AG04450 (cell line): Measurements from ENCODE around the gene COPG2. TPM values are rescaled to one million over a fixed set of nuclear protein-coding genes. Genes with fewer than 3 reads are reported as not detected.

Experiments
- CTCF ChIA-PET: fragments of 300-600, 350-600 bp; formaldehyde crosslinking; extraction: SDS; loops from one replicate; lab custom pipeline; 2022; ENCODE audit warnings: antibody characterized with exemption, inconsistent platforms; lab: Charles Lee
- POLR2A ChIA-PET: fragments of 350-600 bp; formaldehyde crosslinking; extraction: SDS; loops from one replicate; lab custom pipeline; 2021; ENCODE audit warnings: antibody characterized with exemption, inconsistent platforms; lab: Yijun Ruan, JAX
- DNase-seq: peaks from one replicate; pipeline ENCODE4 v3.0.0-alpha.2; 2011; ENCODE audit warnings: low read depth, low spot score
- H3K27ac ChIP-seq: one replicate; pipeline ENCODE4 v1.5.1; 2012; ENCODE audit warnings: low read depth, low read length, control low read depth
- H3K27me3 ChIP-seq: one replicate; pipeline ENCODE4 v1.6.0; 2012; ENCODE audit warnings: low read length; ENCODE audit not compliant: control insufficient read depth, insufficient read depth
- H3K4me3 ChIP-seq: 2 replicates; pipeline ENCODE4 v1.5.1; 2011; ENCODE audit warnings: mild to moderate bottlenecking, low read depth, low read length, control low read depth
- H3K9me3 ChIP-seq: 2 replicates; pipeline ENCODE4 v1.5.1; 2012; ENCODE audit warnings: low read length; ENCODE audit not compliant: control insufficient read depth, insufficient read depth
- polyA plus RNA-seq: library from polyadenylated mRNA; depleted of rRNA; stranded (reverse); fragments of >200 nt; gene quantifications from 2 replicates; pipeline ENCODE4 v1.2.3, GENCODE V29; 2011
- TF ChIP-seq, protein P1 (sequence below): IDR thresholded peaks from 2 replicates; pipeline ENCODE4 v1.5.1; 2011; ENCODE audit warnings: low read depth, low read length, control low read depth, inconsistent platforms

Gene COPG2
- polyA plus RNA-seq, 1 experiment, result 40.6 TPM

DNA sequence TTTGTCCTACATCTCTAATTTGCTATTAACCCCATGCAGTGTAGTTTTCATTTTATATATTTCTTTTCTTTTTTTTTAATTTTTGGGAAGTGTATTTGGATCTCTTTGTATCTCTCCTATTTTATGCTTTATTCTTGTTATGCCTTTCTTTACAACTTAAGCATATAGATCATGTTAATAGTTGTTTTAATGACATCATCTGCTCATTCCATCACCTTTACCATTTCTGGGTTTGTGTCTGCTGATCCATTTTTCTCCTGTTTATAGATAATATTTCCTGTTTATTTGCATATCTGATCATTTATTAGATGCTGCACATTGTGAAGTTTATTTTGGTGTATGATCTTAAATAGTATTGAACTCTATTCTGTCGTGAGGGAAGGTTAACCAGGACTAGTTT, 13.7 kb downstream of the COPG2 start:
- POLR2A ChIA-PET, result no interaction called here

DNA sequence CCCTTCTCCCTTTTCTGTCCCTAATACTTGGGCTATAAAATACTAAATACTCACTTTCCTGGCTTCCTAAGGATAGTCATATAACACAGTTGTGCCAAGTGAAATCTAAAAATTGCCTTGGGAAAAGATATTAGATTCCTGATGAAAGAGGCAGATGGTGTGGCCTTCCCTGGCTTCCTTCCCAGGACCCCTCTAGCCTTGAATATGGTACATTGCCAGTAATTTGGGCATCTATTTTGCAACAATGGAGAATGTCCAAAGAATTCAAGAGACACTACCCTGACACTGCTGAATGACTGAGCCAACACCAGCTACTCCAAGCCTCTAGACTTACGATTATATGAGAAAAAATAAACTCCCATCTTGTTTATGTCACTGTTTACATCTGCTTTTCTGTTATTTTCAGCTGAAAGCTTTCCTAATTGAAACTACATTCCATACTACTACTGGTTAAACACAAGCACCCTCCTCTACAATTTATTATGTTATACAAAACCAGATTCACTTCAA, 17.9 kb downstream of the COPG2 start:
- Histone ChIP-seq H3K27ac (no peak overlapping the region), H3K27me3 (no peaks in the 10 kb centered on the region), H3K9me3 (no peaks in the 10 kb centered on the region; the same call in 1 of the 2 replicates), H3K4me3 (no peak overlapping the region)
- no peak for DNase-seq
- ChIA-PET CTCF (no interaction called here), POLR2A (no interaction called here)
- TF ChIP-seq, protein P1, sequence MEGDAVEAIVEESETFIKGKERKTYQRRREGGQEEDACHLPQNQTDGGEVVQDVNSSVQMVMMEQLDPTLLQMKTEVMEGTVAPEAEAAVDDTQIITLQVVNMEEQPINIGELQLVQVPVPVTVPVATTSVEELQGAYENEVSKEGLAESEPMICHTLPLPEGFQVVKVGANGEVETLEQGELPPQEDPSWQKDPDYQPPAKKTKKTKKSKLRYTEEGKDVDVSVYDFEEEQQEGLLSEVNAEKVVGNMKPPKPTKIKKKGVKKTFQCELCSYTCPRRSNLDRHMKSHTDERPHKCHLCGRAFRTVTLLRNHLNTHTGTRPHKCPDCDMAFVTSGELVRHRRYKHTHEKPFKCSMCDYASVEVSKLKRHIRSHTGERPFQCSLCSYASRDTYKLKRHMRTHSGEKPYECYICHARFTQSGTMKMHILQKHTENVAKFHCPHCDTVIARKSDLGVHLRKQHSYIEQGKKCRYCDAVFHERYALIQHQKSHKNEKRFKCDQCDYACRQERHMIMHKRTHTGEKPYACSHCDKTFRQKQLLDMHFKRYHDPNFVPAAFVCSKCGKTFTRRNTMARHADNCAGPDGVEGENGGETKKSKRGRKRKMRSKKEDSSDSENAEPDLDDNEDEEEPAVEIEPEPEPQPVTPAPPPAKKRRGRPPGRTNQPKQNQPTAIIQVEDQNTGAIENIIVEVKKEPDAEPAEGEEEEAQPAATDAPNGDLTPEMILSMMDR, result no peak

More for the DNA sequence above, 13.7 kb downstream of the COPG2 start:
- TF ChIP-seq, protein P1, result no peak
- H3K4me3 ChIP-seq, result no peak overlapping the region
- CTCF ChIA-PET, result interaction anchor here (0.8 kb wide), 1 partner anchor 583 kb away, joined by 4 read pairs; no protein-coding TSS in a partner anchor
- no peaks in the 10 kb centered on the region for H3K9me3 ChIP-seq
- H3K27me3 ChIP-seq, result no peaks in the 10 kb centered on the region
- H3K27ac ChIP-seq, result no peak overlapping the region
- no peak for DNase-seq

- POLR2A ChIA-PET, result no interaction called here
- no peak for DNase-seq
- TF ChIP-seq, protein P1, result no peak
- Histone ChIP-seq H3K27ac (no peak overlapping the region), H3K9me3 (no peaks in the 10 kb centered on the region; the same call in 1 of the 2 replicates), H3K4me3 (no peak overlapping the region), H3K27me3 (no peaks in the 10 kb centered on the region)
- CTCF ChIA-PET, result no interaction called here
These were observed 19.4 kb downstream of the COPG2 start for GRCh38 chr7:130649004-130649790.

GRCh38 chr7:130648580-130648979, 20.0 kb downstream of the COPG2 start:
- Histone ChIP-seq H3K27ac (no peak overlapping the region), H3K9me3 (no peaks in the 10 kb centered on the region; the same call in 1 of the 2 replicates), H3K4me3 (no peak overlapping the region), H3K27me3 (no peaks in the 10 kb centered on the region)
- ChIA-PET POLR2A (no interaction called here), CTCF (no interaction called here)
- DNase-seq, result no peak
- TF ChIP-seq, protein P1, result no peak

GRCh38 chr7:130642383-130642782, 26.2 kb downstream of the COPG2 start:
- ChIA-PET CTCF (no interaction called here), POLR2A (no interaction called here)
- no peak overlapping the region for H3K4me3 ChIP-seq
- H3K9me3 ChIP-seq, result peaks cover 10% of the 10 kb centered on the region; the same call in 1 of the 2 replicates
- no peak overlapping the region for H3K27ac ChIP-seq
- H3K27me3 ChIP-seq, result no peaks in the 10 kb centered on the region
- DNase-seq, result no peak
- TF ChIP-seq, protein P1, result no peak
